Activated T-cell treated with anti-CD3 and anti-CD28 coated beads, Interleukin-2, amount 50 U/mL, for 48 hours (primary cell): ENCODE data around the gene RALY.

Experiments
- DNase-seq, 2 experiments: peaks; one replicate each; pipeline ENCODE4 v3.0.0-alpha.2; 2020

RALY gene

GRCh38 chr20:33993576-33994221 lies at the start of gene RALY:
TSS of gene RALY (plus strand) at chr20:33993911. CDS start at chr20:34072075, 78,164 bp downstream.
- DNase-seq: peak; percentile 97 to 98

- no peak for DNase-seq
Observed at GRCh38 chr20:33944914-33945313, 48.8 kb upstream of the RALY start.

GRCh38 chr20:33945391-33946081 lies 48.2 kb upstream of the RALY start:
- DNase-seq: no peak

- DNase-seq: peak; percentile 47 to 63
Observed at GRCh38 chr20:33947709-33948295, 45.9 kb upstream of the RALY start.

- DNase-seq: no peak
Observed at GRCh38 chr20:33948480-33948879, 45.2 kb upstream of the RALY start.

GRCh38 chr20:33951171-33951570 lies 42.5 kb upstream of the RALY start:
- no peak for DNase-seq

- no peak for DNase-seq
Observed at GRCh38 chr20:33954504-33954903, 39.2 kb upstream of the RALY start.

- no peak for DNase-seq
Observed at GRCh38 chr20:33963751-33964150, 30.0 kb upstream of the RALY start.

GRCh38 chr20:33964441-33964840 lies 29.3 kb upstream of the RALY start:
- no peak for DNase-seq

GRCh38 chr20:33967126-33967525 lies 26.6 kb upstream of the RALY start:
- DNase-seq: no peak

GRCh38 chr20:33969563-33969962 lies 24.1 kb upstream of the RALY start:
- DNase-seq: no peak

GRCh38 chr20:33970229-33970628 lies 23.5 kb upstream of the RALY start:
- DNase-seq: no peak

GRCh38 chr20:33971147-33971975 lies 22.4 kb upstream of the RALY start:
- no peak for DNase-seq

GRCh38 chr20:33976959-33977358 lies 16.8 kb upstream of the RALY start:
- DNase-seq: no peak

GRCh38 chr20:33977535-33977934 lies 16.2 kb upstream of the RALY start:
- DNase-seq: no peak

GRCh38 chr20:33979094-33979493 lies 14.6 kb upstream of the RALY start:
- DNase-seq: no peak

- no peak for DNase-seq
Observed at GRCh38 chr20:33981347-33981746, 12.4 kb upstream of the RALY start.

- DNase-seq: no peak
Observed at GRCh38 chr20:33981964-33982363, 11.7 kb upstream of the RALY start.

GRCh38 chr20:33983371-33983770 lies 10.3 kb upstream of the RALY start:
- no peak for DNase-seq

- no peak for DNase-seq
Observed at GRCh38 chr20:33984182-33984719, 9.5 kb upstream of the RALY start.

- no peak for DNase-seq
Observed at GRCh38 chr20:33985280-33985679, 8.4 kb upstream of the RALY start.

- no peak for DNase-seq
Observed at GRCh38 chr20:33985830-33986229, 7.9 kb upstream of the RALY start.

GRCh38 chr20:33986560-33987216 lies 7.0 kb upstream of the RALY start:
- DNase-seq: no peak
